ENCODE measurements around the gene SPTA1.

GRCh38 chr1:158706096-158706495 is 19.6 kb upstream of the SPTA1 start:
- TF ChIP-seq POLR2AphosphoS5 (IDR thresholded peaks at IDR 0.05) (no peak), POLR2A (IDR thresholded peaks at IDR 0.05) (no peak)

Data from spleen (tissue), 3 donors.